ENCODE data around the gene WNT11. TPM values are rescaled to one million over a fixed set of nuclear protein-coding genes. Genes with fewer than 3 reads are reported as not detected.

Gene WNT11
- total RNA-seq, 1 experiment from 2014 or later: not detected

- DNase-seq (ENCODE audit: low spot score): no peak
Measured at GRCh38 chr11:76238551-76238950, 32.2 kb upstream of the WNT11 start.

GRCh38 chr11:76237914-76238313 is 31.6 kb upstream of the WNT11 start:
- peak; percentile 38 for DNase-seq (ENCODE audit: low spot score)

- DNase-seq (ENCODE audit: low spot score): no peak
Measured at GRCh38 chr11:76237000-76237649, 30.8 kb upstream of the WNT11 start.

GRCh38 chr11:76236092-76236999 is 30.0 kb upstream of the WNT11 start:
- peak; percentile 49 for DNase-seq (ENCODE audit: low spot score)

GRCh38 chr11:76235233-76236091 is 29.2 kb upstream of the WNT11 start:
- peak; percentile 85 for DNase-seq (ENCODE audit: low spot score)

GRCh38 chr11:76234416-76235232 is 28.3 kb upstream of the WNT11 start:
- DNase-seq (ENCODE audit: low spot score): no peak

GRCh38 chr11:76234021-76234415 is 27.7 kb upstream of the WNT11 start:
- DNase-seq (ENCODE audit: low spot score): no peak

GRCh38 chr11:76233196-76233921 is 27.1 kb upstream of the WNT11 start:
- DNase-seq (ENCODE audit: low spot score): no peak

- DNase-seq (ENCODE audit: low spot score): no peak
Measured at GRCh38 chr11:76232026-76232665, 25.8 kb upstream of the WNT11 start.

GRCh38 chr11:76231121-76231738 is 24.9 kb upstream of the WNT11 start:
- no peak for DNase-seq (ENCODE audit: low spot score)

GRCh38 chr11:76230392-76230791 is 24.1 kb upstream of the WNT11 start:
- no peak for DNase-seq (ENCODE audit: low spot score)

GRCh38 chr11:76229690-76230240 is 23.5 kb upstream of the WNT11 start:
- no peak for DNase-seq (ENCODE audit: low spot score)

- no peak for DNase-seq (ENCODE audit: low spot score)
Measured at GRCh38 chr11:76228875-76229149, 22.5 kb upstream of the WNT11 start.

GRCh38 chr11:76228071-76228874 is 22.0 kb upstream of the WNT11 start:
- no peak for DNase-seq (ENCODE audit: low spot score)

- DNase-seq (ENCODE audit: low spot score): no peak
Measured at GRCh38 chr11:76226626-76227025, 20.3 kb upstream of the WNT11 start.

GRCh38 chr11:76225122-76225611 is 18.9 kb upstream of the WNT11 start:
- DNase-seq (ENCODE audit: low spot score): no peak

- DNase-seq (ENCODE audit: low spot score): no peak
Measured at GRCh38 chr11:76224461-76225121, 18.3 kb upstream of the WNT11 start.

- no peak for DNase-seq (ENCODE audit: low spot score)
Measured at GRCh38 chr11:76221365-76221764, 15.1 kb upstream of the WNT11 start.

Measured in H4 (cell line).